ENCODE measurements around the gene ERN2.

Gene ERN2

GRCh38 chr16:23711785-23712184 is 1.2 kb downstream of the ERN2 start:
- Histone ChIP-seq H2AFZ (ENCODE audit: low read length) (no peak overlapping the region), H4K20me1 (ENCODE audit: insufficient read depth, low read length) (no peaks in the 10 kb centered on the region), H3F3A (ENCODE audit: insufficient read depth, low read length) (no peaks in the 10 kb centered on the region), H3K4me1 (ENCODE audit: low read length) (no peaks in the 10 kb centered on the region), H3K9me3 (replicated peaks; ENCODE audit: insufficient read depth, low read length) (no peaks in the 10 kb centered on the region), H3K27me3 (replicated peaks; ENCODE audit: insufficient read depth, low read length) (no peaks in the 10 kb centered on the region), H3K79me2 (ENCODE audit: low read length) (no peaks in the 10 kb centered on the region), H3K36me3 (replicated peaks; ENCODE audit: insufficient read depth, low read length) (no peaks in the 10 kb centered on the region), H3K4me2 (ENCODE audit: low read depth, low read length) (no peak overlapping the region), H3K4me3 (ENCODE audit: low read length) (no peak overlapping the region), H3K9ac (ENCODE audit: low read length) (no peak overlapping the region), H3K9me2 (replicated peaks; ENCODE audit: insufficient read depth, low read length) (no peaks in the 10 kb centered on the region), H3K27ac (ENCODE audit: low read length) (no peak overlapping the region)
- TF ChIP-seq CTCF (IDR thresholded peaks at IDR 0.05; ENCODE audit: low read length) = no peak
- no peak for TF ChIP-seq EZH2phosphoT487 (IDR thresholded peaks at IDR 0.05; ENCODE audit: low read length)
- no peak for TF ChIP-seq EZH2 (optimal IDR thresholded peaks at IDR 0.05; ENCODE audit: low read depth, low read length)
- no peak for DNase-seq

- H3K79me2 ChIP-seq (ENCODE audit: low read length) = no peaks in the 10 kb centered on the region
These were observed 2.5 kb downstream of the ERN2 start for GRCh38 chr16:23710504-23710903.

DNA sequence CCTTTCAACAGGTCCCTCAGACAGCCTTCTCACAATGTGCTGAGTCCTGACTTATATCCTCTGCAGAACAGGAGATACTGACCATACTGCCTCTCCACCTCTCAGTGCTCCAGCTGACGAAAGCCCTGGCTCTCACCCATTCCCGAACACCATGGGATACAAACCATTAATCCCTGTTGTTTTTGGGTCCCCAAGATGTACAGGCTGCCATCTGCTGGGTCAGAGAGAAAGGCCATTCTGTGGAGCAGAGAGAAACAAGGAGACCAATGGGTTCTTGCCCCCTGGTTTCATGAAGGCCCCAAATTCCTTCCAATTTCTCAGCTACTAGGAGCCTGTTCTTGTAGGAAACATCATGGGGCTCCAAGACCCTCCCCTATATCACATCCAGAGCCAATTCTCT is 3.0 kb downstream of the ERN2 start:
- Histone ChIP-seq H3K27ac (ENCODE audit: low read length) (no peak overlapping the region), H3K79me2 (ENCODE audit: low read length) (no peaks in the 10 kb centered on the region), H4K20me1 (ENCODE audit: insufficient read depth, low read length) (no peaks in the 10 kb centered on the region), H2AFZ (ENCODE audit: low read length) (no peak overlapping the region), H3K4me1 (ENCODE audit: low read length) (no peaks in the 10 kb centered on the region), H3K27me3 (replicated peaks; ENCODE audit: insufficient read depth, low read length) (no peaks in the 10 kb centered on the region), H3K9me3 (replicated peaks; ENCODE audit: insufficient read depth, low read length) (no peaks in the 10 kb centered on the region), H3F3A (ENCODE audit: insufficient read depth, low read length) (no peaks in the 10 kb centered on the region), H3K4me2 (ENCODE audit: low read depth, low read length) (no peak overlapping the region), H3K9me2 (replicated peaks; ENCODE audit: insufficient read depth, low read length) (no peaks in the 10 kb centered on the region), H3K36me3 (replicated peaks; ENCODE audit: insufficient read depth, low read length) (no peaks in the 10 kb centered on the region), H3K4me3 (ENCODE audit: low read length) (no peak overlapping the region), H3K9ac (ENCODE audit: low read length) (no peak overlapping the region)
- TF ChIP-seq CTCF (IDR thresholded peaks at IDR 0.05; ENCODE audit: low read length) (no peak), EZH2 (optimal IDR thresholded peaks at IDR 0.05; ENCODE audit: low read depth, low read length) (no peak), EZH2phosphoT487 (IDR thresholded peaks at IDR 0.05; ENCODE audit: low read length) (no peak)
- DNase-seq = no peak

More at GRCh38 chr16:23710504-23710903, 2.5 kb downstream of the ERN2 start:
- no peaks in the 10 kb centered on the region for H3F3A ChIP-seq (ENCODE audit: insufficient read depth, low read length)
- H3K27me3 ChIP-seq (replicated peaks; ENCODE audit: insufficient read depth, low read length) = no peaks in the 10 kb centered on the region
- no peaks in the 10 kb centered on the region for H3K9me3 ChIP-seq (replicated peaks; ENCODE audit: insufficient read depth, low read length)
- no peaks in the 10 kb centered on the region for H3K36me3 ChIP-seq (replicated peaks; ENCODE audit: insufficient read depth, low read length)
- no peaks in the 10 kb centered on the region for H3K4me1 ChIP-seq (ENCODE audit: low read length)
- no peak overlapping the region for H3K27ac ChIP-seq (ENCODE audit: low read length)
- H4K20me1 ChIP-seq (ENCODE audit: insufficient read depth, low read length) = no peaks in the 10 kb centered on the region
- no peak overlapping the region for H3K4me2 ChIP-seq (ENCODE audit: low read depth, low read length)
- no peak overlapping the region for H3K9ac ChIP-seq (ENCODE audit: low read length)
- H3K9me2 ChIP-seq (replicated peaks; ENCODE audit: insufficient read depth, low read length) = no peaks in the 10 kb centered on the region
- DNase-seq = no peak
- no peak for TF ChIP-seq EZH2phosphoT487 (IDR thresholded peaks at IDR 0.05; ENCODE audit: low read length)
- no peak for TF ChIP-seq EZH2 (optimal IDR thresholded peaks at IDR 0.05; ENCODE audit: low read depth, low read length)
- TF ChIP-seq CTCF (IDR thresholded peaks at IDR 0.05; ENCODE audit: low read length) = no peak
- no peak overlapping the region for H3K4me3 ChIP-seq (ENCODE audit: low read length)
- H2AFZ ChIP-seq (ENCODE audit: low read length) = no peak overlapping the region

Measured in MM.1S (cell line).